GM12875 (cell line): ENCODE results near the gene DZIP1.
"Not testable (repeated sequence)": the region's sequence is repeated elsewhere in the genome, so short reads cannot be mapped to it uniquely, and the experiment has no call there.

Experiments
- H3K4me3 ChIP-seq: one replicate; pipeline ENCODE4 v1.5.1; 2011; ENCODE audit warnings: low read depth, low read length, control low read depth
- TF ChIP-seq, protein P1 (sequence below): IDR thresholded peaks from 2 replicates; pipeline ENCODE4 v1.5.1; 2011; ENCODE audit warnings: low read depth, mild to moderate bottlenecking, control low read depth, inconsistent platforms, low read length, moderate library complexity, borderline replicate concordance; ENCODE audit not compliant: insufficient read depth

The DZIP1 gene

DNA sequence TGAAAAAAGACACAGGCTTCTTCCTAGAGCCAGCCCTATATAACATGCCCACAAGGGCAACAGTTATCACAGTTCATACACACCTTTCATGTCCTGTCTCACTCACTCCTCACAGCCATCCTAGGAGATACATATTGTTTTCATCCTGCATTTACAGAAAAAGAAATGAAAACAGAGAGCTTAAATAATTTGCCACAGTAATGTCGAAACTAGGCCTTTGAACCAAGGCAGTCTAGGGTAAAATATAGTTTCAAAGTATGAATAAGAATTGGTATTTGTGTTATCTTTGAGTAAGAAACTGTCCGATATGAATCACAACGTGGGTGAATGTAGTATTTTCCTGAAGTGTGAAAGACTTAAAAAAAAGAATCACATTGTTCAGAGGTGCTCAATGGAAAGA is 65.2 kb downstream of the DZIP1 start:
- H3K4me3 ChIP-seq = no peak overlapping the region
- TF ChIP-seq, protein P1, sequence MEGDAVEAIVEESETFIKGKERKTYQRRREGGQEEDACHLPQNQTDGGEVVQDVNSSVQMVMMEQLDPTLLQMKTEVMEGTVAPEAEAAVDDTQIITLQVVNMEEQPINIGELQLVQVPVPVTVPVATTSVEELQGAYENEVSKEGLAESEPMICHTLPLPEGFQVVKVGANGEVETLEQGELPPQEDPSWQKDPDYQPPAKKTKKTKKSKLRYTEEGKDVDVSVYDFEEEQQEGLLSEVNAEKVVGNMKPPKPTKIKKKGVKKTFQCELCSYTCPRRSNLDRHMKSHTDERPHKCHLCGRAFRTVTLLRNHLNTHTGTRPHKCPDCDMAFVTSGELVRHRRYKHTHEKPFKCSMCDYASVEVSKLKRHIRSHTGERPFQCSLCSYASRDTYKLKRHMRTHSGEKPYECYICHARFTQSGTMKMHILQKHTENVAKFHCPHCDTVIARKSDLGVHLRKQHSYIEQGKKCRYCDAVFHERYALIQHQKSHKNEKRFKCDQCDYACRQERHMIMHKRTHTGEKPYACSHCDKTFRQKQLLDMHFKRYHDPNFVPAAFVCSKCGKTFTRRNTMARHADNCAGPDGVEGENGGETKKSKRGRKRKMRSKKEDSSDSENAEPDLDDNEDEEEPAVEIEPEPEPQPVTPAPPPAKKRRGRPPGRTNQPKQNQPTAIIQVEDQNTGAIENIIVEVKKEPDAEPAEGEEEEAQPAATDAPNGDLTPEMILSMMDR = no peak

DNA sequence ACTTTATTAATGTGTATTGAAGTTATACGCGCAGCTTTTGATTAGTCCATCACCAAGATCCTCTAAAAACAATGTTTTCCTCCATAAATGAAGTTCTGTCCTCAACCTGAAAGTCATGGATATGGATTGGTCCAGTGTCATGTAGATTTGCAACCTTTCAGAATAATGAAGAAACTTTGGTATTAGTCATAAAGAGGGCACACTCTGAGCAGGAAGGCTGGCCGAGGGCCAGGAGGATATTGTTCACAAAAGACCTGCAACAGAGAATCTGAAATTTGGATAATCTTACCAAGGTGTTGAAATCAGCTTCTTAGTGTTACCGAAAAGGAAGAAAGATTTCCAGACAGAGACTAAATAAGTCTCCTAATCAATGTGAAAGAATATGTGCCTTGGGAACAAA is 71.3 kb downstream of the DZIP1 start:
- no peak overlapping the region for H3K4me3 ChIP-seq
- TF ChIP-seq, protein P1 = no peak

DNA sequence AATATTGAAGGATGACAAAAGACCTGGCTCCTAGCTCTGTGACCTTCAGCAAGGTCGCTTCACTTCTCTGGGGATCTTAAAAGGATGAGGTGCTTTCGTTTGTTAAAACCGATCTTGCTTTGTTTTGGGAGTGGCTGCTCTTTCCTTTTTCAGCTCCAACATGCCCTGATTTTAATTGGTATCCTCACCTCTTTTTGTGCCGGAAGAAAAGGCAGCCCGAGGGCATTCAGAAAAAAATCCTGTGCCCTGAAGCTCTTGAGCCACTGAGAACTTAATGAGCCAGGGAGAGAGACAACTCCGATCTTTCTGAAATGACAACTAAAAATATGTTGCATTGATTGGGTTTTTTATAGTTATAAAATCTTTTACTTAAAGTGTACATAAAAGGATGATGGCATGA is 72.6 kb downstream of the DZIP1 start:
- H3K4me3 ChIP-seq = no peak overlapping the region
- TF ChIP-seq, protein P1 = no peak

DNA sequence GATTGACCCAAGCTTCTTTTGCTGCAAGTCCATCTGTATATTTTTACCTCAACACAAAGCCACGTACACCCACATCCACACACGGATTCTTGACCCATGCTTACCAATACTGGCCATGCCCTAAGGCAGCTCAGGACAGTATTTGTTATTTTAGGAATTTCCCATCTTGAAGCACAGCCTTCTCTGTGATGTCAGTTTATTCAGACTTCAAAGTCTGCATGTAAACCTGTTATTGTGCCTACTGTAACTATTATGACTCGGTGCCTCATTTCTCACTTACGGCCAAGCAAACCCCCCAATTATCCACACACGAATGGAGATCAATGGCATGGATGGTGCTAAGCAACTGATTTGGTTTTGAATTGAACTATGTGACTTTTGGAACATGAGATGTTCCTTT is 74.5 kb downstream of the DZIP1 start:
- no peak overlapping the region for H3K4me3 ChIP-seq
- TF ChIP-seq, protein P1 = no peak

DNA sequence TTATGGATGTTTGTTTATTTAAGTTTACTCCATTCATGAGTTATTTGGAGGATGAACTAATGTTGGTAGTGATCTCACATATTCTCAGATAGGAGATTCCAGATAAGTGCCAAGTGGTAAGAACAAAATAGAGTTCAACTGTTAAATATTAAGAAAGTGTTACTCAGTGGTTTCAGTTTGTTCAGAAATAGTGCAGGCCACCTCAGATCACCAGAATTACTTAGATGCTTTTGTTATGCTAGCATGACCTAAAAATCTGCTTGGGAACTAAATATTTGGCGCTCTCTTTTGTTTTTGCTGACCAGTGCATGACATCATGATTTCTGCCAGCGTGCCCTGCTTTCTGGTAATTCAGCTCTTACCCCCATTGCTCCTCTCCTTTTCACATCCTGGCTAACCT is 76.4 kb downstream of the DZIP1 start:
- TF ChIP-seq, protein P1 = no peak
- H3K4me3 ChIP-seq = no peak overlapping the region

DNA sequence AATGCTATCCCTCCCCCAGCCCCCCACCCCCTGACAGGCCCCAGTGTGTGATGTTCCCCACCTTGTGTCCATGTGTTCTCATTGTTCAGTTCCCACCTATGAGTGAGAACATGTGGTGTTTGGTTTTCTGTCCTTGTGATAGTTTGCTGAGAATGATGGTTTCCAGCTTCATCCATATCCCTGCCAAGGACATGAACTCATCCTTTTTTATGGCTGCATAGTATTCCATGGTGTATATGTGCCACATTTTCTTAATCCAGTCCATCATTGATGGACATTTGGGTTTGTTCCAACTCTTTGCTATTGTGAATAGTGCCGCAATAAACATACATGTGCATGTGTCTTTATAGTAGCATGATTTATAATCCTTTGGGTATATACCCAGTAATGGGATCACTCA is 78.7 kb downstream of the DZIP1 start:
- H3K4me3 ChIP-seq = not testable (repeated sequence)

DNA sequence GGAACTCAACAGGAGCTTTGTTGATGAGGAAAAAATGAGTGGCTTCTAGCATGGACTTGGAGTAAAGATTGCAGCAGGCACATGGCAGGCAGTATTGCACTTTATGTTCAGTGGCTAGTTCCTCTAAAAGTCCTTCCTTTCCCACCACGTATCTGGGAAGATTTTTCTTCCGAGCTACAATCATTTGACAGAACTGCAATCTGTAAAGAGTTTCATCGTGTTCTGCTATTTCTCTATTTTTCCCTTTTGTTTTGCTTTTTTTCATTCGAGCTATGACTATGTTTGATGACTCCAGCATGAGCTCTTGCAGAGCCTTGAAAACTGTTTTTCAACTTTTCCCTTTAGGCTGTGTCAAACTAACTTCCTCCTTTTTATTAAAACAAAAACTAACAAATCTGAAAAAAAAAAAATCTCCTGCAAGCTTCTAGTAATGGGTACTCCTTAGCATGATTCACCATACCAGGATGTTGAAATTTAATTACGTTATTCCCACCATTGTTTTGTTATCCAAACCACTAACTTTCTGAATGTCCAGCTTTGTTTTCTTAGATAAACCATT is 79.7 kb downstream of the DZIP1 start:
- TF ChIP-seq, protein P1 = no peak
- no peak overlapping the region for H3K4me3 ChIP-seq

DNA sequence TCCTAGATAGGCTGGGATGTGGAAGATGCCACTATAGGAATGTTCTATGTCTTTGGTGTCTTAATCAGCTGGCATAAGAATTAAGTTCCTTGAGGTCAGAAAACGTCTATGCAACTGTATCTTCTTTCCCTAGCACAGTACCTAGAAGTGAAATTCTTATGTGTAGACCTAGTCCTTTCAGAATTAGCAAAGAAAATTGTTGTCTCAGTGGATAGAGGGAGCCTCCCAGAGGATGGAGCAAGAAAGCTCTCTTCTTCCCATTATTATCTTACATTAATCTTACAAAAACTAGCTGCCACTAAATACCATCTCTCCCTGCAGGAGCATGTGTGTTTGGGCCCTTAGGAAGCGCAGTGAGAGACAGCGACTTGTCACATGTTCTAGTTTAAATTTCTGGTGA is 80.4 kb downstream of the DZIP1 start:
- TF ChIP-seq, protein P1 = no peak

More for the DNA sequence above, 80.4 kb downstream of the DZIP1 start:
- H3K4me3 ChIP-seq = no peak overlapping the region
